ENCODE measurements around the gene MB21D2. TPM values are rescaled to one million over a fixed set of nuclear protein-coding genes. Genes with fewer than 3 reads are reported as not detected.
"Not testable (repeated sequence)": the region's sequence is repeated elsewhere in the genome, so short reads cannot be mapped to it uniquely, and the experiment has no call there.

MB21D2 gene
- total RNA-seq, 5 donors from 2014 or later (not counting 1 experiment from before 2014, with no cell fraction given), result 4.1 to 7.6 (median 5.5) TPM

DNA sequence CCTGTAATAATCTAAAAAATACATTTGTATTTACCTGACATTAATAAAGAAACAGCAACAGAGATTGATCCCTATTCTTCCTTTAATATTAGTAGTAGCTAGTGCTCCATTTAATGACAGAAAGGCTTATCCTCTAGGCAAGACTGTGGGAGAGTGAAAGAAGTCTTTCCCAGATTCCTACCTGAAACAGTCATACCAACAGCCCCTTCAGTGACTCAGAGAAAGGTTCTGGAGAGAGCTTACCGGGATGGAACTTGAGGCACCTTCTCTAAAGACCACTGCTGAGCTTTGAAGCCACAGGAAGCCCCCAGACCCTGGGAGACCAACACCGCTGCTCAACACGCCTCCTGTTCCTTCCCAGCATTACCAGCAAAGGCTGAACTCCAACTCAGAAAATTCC is 123.4 kb downstream of the MB21D2 start:
- Mint-ChIP-seq H3K4me1 (no peaks in the 10 kb centered on the region), H3K9me3 (no peaks in the 10 kb centered on the region), H3K36me3 (peaks cover 5% of the 10 kb centered on the region), H3K27me3 (no peaks in the 10 kb centered on the region), H3K27ac (no peak overlapping the region), H3K4me3 (no peak overlapping the region)
- Histone ChIP-seq H3K27ac (ENCODE audit: low read length) (no peak overlapping the region), H3K4me1 (ENCODE audit: control insufficient read depth in 1 of 2, extremely low read depth in 1 of 2, insufficient read depth in 2 of 2, low read length in 2 of 2) (no peaks in the 10 kb centered on the region), H3K27me3 (replicated peaks in 1 of 2; ENCODE audit: control insufficient read depth in 2 of 2, extremely low read depth in 1 of 2, insufficient read depth in 2 of 2, low read length in 1 of 2) (no peaks in the 10 kb centered on the region), H3K36me3 (ENCODE audit: control insufficient read depth in 2 of 2, extremely low read depth in 1 of 2, insufficient read depth in 1 of 2, low read length in 1 of 2) (no peaks in the 10 kb centered on the region), H3K4me3 (ENCODE audit: control insufficient read depth in 1 of 2, extremely low read depth in 1 of 2, low read length in 1 of 2) (no peak overlapping the region), H3K9me3 (no peaks in the 10 kb centered on the region)
- 65% methylated on average over 3 of the region's 3 CpGs for WGBS (ENCODE audit: insufficient coverage)
- ATAC-seq (replicated peaks in 1 of 4) (no peak), DNase-seq (no peak)
- POLR2A ChIA-PET, result no interaction called here
- CTCF ChIA-PET, result interaction anchor here in 1 of 2 donors (0.8 kb wide), 1 partner anchor 20 kb away, joined by 3 read pairs; no protein-coding TSS in a partner anchor

DNA sequence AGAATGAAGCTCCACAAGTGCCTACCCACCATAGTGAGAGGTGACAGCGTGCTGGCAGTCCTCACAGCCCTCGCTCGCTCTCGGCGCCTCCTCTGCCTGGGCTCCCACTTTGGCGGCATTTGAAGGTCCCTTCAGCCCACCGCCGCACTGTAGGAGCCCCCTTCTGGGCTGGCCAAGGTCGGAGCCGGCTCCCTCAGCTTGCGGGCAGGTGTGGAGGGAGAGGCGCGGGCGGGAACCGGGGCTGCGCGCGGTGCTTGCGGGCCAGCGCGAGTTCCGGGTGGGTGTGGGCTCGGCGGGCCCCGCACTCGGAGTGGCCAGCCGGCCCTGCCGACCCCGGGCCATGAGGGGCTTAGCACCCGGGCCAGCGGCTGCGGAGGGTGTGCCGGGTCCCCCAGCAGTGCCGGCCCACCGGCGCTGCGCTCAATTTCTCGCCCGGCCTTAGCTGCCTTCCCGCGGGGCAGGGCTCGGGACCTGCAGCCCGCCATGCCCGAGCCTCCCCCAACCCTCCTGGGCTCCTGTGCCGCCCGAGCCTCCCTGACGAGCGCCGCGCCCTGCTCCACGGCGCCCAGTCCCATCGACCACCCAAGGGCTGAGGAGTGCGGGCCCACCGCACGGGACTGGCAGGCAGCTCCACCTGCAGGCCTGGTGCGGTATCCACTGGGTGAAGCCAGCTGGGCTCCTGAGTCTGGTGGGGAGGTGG is 128.7 kb downstream of the MB21D2 start:
- H3K27ac Mint-ChIP-seq; H3K4me3 ChIP-seq (ENCODE audit: control insufficient read depth in 1 of 2, extremely low read depth in 1 of 2, low read length in 1 of 2); H3K4me3 Mint-ChIP-seq; H3K9me3 Mint-ChIP-seq; H3K36me3 ChIP-seq (ENCODE audit: control insufficient read depth in 2 of 2, extremely low read depth in 1 of 2, insufficient read depth in 1 of 2, low read length in 1 of 2); H3K27me3 Mint-ChIP-seq; H3K4me1 Mint-ChIP-seq; H3K4me1 ChIP-seq (ENCODE audit: control insufficient read depth in 1 of 2, extremely low read depth in 1 of 2, insufficient read depth in 2 of 2, low read length in 2 of 2); POLR2A ChIA-PET; H3K36me3 Mint-ChIP-seq; ATAC-seq (replicated peaks in 1 of 4); H3K9me3 ChIP-seq; H3K27me3 ChIP-seq (replicated peaks in 1 of 2; ENCODE audit: control insufficient read depth in 2 of 2, extremely low read depth in 1 of 2, insufficient read depth in 2 of 2, low read length in 1 of 2); DNase-seq; H3K27ac ChIP-seq (ENCODE audit: low read length): not testable (repeated sequence)
- CTCF ChIA-PET, result interaction anchor here in 1 of 2 donors (1.6 kb wide), 1 partner anchor 14 kb away, joined by 3 read pairs; no protein-coding TSS in a partner anchor
- WGBS (ENCODE audit: insufficient coverage), result 97% methylated on average over 30 of the region's 57 CpGs

DNA sequence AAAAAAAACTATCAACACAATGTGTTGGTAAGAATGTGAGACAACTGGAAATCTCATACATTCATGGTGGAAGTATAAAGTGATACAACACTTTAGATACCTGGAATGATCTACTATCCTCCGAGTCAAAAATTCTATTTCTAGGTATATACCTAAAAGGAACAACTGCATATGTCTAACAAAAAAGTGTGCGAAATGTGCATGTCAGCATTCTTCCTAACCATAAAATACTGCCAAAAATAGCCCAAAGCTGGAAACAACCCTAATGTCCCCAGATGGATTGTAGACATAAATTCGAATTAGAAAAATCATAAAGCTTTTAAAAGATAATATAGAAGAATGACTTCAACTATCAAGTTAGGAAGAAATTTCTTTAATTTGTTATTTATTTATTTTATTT is 139.1 kb downstream of the MB21D2 start:
- ChIA-PET POLR2A (interaction anchor here in 1 of 2 donors (0.6 kb wide), 1 partner anchor 1238 kb away, joined by 5 read pairs; no protein-coding TSS in a partner anchor), CTCF (no interaction called here)
- Histone ChIP-seq H3K4me3 (ENCODE audit: control insufficient read depth in 1 of 2, extremely low read depth in 1 of 2, low read length in 1 of 2) (no peak overlapping the region), H3K4me1 (ENCODE audit: control insufficient read depth in 1 of 2, extremely low read depth in 1 of 2, insufficient read depth in 2 of 2, low read length in 2 of 2) (no peaks in the 10 kb centered on the region), H3K27ac (ENCODE audit: low read length) (no peak overlapping the region), H3K27me3 (replicated peaks in 1 of 2; ENCODE audit: control insufficient read depth in 2 of 2, extremely low read depth in 1 of 2, insufficient read depth in 2 of 2, low read length in 1 of 2) (no peaks in the 10 kb centered on the region), H3K9me3 (no peaks in the 10 kb centered on the region), H3K36me3 (ENCODE audit: control insufficient read depth in 2 of 2, extremely low read depth in 1 of 2, insufficient read depth in 1 of 2, low read length in 1 of 2) (no peaks in the 10 kb centered on the region)
- Mint-ChIP-seq H3K27ac (no peak overlapping the region), H3K9me3 (peaks cover 13 to 18% (median 16%) of the 10 kb centered on the region in 3 donors), H3K36me3 (peaks cover 3% of the 10 kb centered on the region), H3K4me3 (no peak overlapping the region), H3K27me3 (peaks cover 0 to 3% of the 10 kb centered on the region in 2 donors), H3K4me1 (no peaks in the 10 kb centered on the region)
- ATAC-seq (replicated peaks in 1 of 4) (no peak), DNase-seq (no peak)
- no CpG with 5 or more reads among the region's 3 CpGs for WGBS (ENCODE audit: insufficient coverage)

DNA sequence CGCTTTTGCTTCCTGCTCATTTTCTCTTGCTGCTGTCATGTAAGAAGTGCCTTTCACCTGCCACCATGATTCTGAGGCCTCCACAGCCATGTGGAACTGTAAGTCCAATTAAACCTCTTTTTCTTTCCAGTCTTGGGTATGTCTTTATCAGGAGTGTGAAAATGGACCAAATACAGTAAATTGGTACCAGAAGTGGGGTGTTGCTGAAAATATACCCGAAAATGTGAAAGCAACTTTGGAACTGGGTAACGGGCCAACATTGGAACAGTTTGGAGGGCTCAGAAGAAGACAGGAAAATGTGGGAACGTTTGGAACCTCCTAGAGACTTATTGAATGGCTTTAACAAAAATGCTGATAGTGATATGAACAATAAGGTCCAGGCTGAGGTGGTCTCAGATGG is 143.3 kb downstream of the MB21D2 start:
- H3K4me1 ChIP-seq (ENCODE audit: control insufficient read depth in 1 of 2, extremely low read depth in 1 of 2, insufficient read depth in 2 of 2, low read length in 2 of 2); H3K36me3 ChIP-seq (ENCODE audit: control insufficient read depth in 2 of 2, extremely low read depth in 1 of 2, insufficient read depth in 1 of 2, low read length in 1 of 2); H3K4me1 Mint-ChIP-seq; H3K9me3 ChIP-seq; H3K36me3 Mint-ChIP-seq; H3K4me3 ChIP-seq (ENCODE audit: control insufficient read depth in 1 of 2, extremely low read depth in 1 of 2, low read length in 1 of 2); H3K27me3 Mint-ChIP-seq; CTCF ChIA-PET; H3K4me3 Mint-ChIP-seq; POLR2A ChIA-PET; H3K27ac Mint-ChIP-seq; H3K27me3 ChIP-seq (replicated peaks in 1 of 2; ENCODE audit: control insufficient read depth in 2 of 2, extremely low read depth in 1 of 2, insufficient read depth in 2 of 2, low read length in 1 of 2); H3K27ac ChIP-seq (ENCODE audit: low read length); DNase-seq; ATAC-seq (replicated peaks in 1 of 4): not testable (repeated sequence)
- peaks cover 14 to 19% (median 17%) of the 10 kb centered on the region in 3 donors for H3K9me3 Mint-ChIP-seq
- 52% methylated on average over 3 of the region's 4 CpGs for WGBS (ENCODE audit: insufficient coverage)

DNA sequence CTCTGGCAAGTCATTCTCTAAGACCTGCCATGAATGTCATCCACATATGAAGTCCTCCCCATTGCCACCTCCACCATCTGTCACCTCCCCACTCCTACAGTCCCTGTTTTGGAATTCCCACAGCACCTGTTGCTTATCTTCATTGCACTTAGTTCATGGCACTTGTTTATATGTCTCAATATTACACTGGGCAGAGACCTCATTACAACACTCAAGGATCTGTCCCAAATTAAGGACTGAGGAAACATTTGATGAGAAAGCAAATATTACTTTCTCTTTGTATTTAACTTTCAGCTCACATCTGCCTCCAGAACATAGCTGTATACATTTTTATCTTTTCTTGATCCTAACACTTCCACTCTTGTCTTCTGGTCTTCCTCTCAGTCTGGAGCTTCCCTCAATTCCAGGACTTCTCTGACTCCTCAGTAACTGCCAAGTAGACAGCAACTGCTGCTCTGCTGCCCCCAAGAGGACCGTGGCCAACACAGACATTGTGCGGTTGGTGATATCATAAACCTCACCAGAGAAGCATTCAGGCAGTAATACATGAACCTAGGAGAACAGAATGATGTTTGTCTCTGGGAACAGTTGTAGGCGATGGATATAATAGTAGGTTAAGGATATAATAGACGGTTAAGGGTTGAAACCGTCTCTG is 145.3 kb downstream of the MB21D2 start:
- POLR2A ChIA-PET, result no interaction called here
- no peak for DNase-seq

DNA sequence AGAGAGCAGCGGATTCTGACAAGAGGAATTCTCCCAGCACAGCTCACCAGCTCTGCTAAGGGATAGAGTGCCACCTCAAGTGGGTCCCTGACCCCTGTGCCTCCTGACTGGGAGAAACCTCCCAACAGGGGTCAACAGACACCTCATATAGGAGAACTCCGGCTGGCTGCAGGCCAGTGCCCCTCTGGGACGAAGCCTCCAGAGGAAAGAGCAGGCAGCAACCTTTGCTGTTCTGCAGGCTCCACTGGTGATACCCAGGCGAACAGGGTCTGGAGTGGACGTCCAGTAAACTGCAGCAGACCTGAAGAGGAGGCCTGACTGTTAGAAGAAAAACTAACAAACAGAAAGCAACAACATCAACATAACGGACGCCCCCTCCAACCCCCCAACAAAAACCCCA is 159.0 kb downstream of the MB21D2 start:
- WGBS (ENCODE audit: insufficient coverage), result 75% methylated on average over 4 of the region's 7 CpGs
- peaks cover 5 to 10% of the 10 kb centered on the region in 2 donors for H3K27me3 Mint-ChIP-seq

More for the DNA sequence above, 145.3 kb downstream of the MB21D2 start:
- no CpG with 5 or more reads among the region's 5 CpGs for WGBS (ENCODE audit: insufficient coverage)
- Histone ChIP-seq H3K36me3 (ENCODE audit: control insufficient read depth in 2 of 2, extremely low read depth in 1 of 2, insufficient read depth in 1 of 2, low read length in 1 of 2) (no peaks in the 10 kb centered on the region), H3K27ac (ENCODE audit: low read length) (no peak overlapping the region), H3K4me1 (ENCODE audit: control insufficient read depth in 1 of 2, extremely low read depth in 1 of 2, insufficient read depth in 2 of 2, low read length in 2 of 2) (no peaks in the 10 kb centered on the region), H3K9me3 (no peaks in the 10 kb centered on the region), H3K4me3 (ENCODE audit: control insufficient read depth in 1 of 2, extremely low read depth in 1 of 2, low read length in 1 of 2) (no peak overlapping the region), H3K27me3 (replicated peaks in 1 of 2; ENCODE audit: control insufficient read depth in 2 of 2, extremely low read depth in 1 of 2, insufficient read depth in 2 of 2, low read length in 1 of 2) (no peaks in the 10 kb centered on the region)
- Mint-ChIP-seq H3K4me1 (no peaks in the 10 kb centered on the region), H3K27me3 (peaks cover 2 to 3% of the 10 kb centered on the region in 2 donors), H3K36me3 (peaks cover 3% of the 10 kb centered on the region), H3K27ac (no peak overlapping the region), H3K4me3 (no peak overlapping the region), H3K9me3 (peaks cover 14 to 19% (median 17%) of the 10 kb centered on the region in 3 donors)
- no peak for ATAC-seq (replicated peaks in 1 of 4)
- CTCF ChIA-PET, result no interaction called here

More for the DNA sequence above, 159.0 kb downstream of the MB21D2 start:
- ATAC-seq (replicated peaks in 1 of 4) (no peak), DNase-seq (no peak)
- no peaks in the 10 kb centered on the region for H3K4me1 Mint-ChIP-seq
- Histone ChIP-seq H3K36me3 (ENCODE audit: control insufficient read depth in 2 of 2, extremely low read depth in 1 of 2, insufficient read depth in 1 of 2, low read length in 1 of 2) (no peaks in the 10 kb centered on the region), H3K27me3 (replicated peaks in 1 of 2; ENCODE audit: control insufficient read depth in 2 of 2, extremely low read depth in 1 of 2, insufficient read depth in 2 of 2, low read length in 1 of 2) (peaks cover 0 to 9% of the 10 kb centered on the region in 2 experiments), H3K9me3 (no peaks in the 10 kb centered on the region), H3K4me1 (ENCODE audit: control insufficient read depth in 1 of 2, extremely low read depth in 1 of 2, insufficient read depth in 2 of 2, low read length in 2 of 2) (no peaks in the 10 kb centered on the region), H3K4me3 (ENCODE audit: control insufficient read depth in 1 of 2, extremely low read depth in 1 of 2, low read length in 1 of 2) (no peak overlapping the region), H3K27ac (ENCODE audit: low read length) (no peak overlapping the region)
- POLR2A ChIA-PET, result no interaction called here
- no peak overlapping the region for H3K27ac Mint-ChIP-seq
- no peaks in the 10 kb centered on the region for H3K36me3 Mint-ChIP-seq
- peaks cover 0 to 17% (median 9%) of the 10 kb centered on the region in 3 donors for H3K9me3 Mint-ChIP-seq
- no peak overlapping the region for H3K4me3 Mint-ChIP-seq
- CTCF ChIA-PET, result no interaction called here
